DMS53 (cell line): ENCODE measurements around the gene ARPP19.
"Not testable (repeated sequence)": the region's sequence is repeated elsewhere in the genome, so short reads cannot be mapped to it uniquely, and the experiment has no call there.

Source experiments
- DNase-seq: peaks from one replicate; lab custom pipeline; 2025; lab: John Stamatoyannopoulos, UW

ARPP19 gene

DNA sequence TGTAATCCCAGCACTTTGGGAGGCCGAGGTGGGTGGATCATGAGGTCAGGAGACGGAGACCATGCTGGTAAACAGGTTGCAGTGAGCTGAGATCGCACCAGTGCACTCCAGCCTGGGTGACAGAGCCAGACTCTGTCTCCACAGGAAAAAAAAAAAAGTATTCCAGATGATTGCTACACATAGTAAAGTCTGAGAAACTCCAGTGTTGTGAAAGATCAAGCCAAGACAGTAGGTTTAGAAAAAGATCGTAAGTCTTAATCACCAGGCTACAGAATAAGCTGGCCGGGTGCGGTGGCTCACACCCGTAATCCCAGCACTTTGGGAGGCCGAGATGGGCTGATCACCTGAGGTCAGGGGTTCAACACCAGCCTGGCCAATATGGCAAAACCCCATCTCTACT lies 56.0 kb downstream of the ARPP19 start:
- not testable (repeated sequence) for DNase-seq

GRCh38 chr15:52511084-52511483 lies 57.7 kb downstream of the ARPP19 start:
- DNase-seq: no peak

DNA sequence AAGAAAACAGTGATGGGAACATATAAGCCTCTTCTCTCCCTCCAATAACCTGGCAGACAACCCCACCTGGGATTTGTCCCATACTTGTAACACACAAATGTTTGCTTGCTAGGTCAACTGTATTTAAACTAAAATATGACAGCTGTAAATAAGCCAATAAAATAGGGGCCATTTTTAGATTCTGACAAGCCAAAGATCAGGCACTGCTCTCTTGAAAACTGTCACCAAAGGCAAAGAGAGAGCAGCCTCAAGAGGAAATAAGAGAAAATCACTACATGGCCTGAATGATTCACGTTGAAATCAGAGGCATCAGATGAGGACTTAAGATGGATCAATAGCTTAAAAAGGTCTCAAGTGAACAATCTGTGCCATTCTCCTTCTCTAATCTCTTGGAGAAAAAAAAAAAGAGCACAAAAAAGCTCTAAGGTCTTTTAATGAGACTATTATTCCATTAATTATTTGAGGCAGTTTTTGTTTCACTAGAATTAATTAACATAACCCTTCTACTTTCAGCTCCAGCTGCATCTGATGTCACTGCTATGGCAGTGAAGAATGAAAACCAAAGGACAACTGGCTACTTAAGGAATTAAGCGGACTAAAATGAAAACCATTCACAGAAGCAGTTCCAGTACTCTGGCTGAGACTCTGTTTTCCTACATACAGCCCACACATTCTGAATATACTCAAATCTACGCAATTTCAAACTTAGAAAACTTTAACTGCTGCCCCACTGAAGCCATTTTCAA lies 59.2 kb downstream of the ARPP19 start:
- no peak for DNase-seq

DNA sequence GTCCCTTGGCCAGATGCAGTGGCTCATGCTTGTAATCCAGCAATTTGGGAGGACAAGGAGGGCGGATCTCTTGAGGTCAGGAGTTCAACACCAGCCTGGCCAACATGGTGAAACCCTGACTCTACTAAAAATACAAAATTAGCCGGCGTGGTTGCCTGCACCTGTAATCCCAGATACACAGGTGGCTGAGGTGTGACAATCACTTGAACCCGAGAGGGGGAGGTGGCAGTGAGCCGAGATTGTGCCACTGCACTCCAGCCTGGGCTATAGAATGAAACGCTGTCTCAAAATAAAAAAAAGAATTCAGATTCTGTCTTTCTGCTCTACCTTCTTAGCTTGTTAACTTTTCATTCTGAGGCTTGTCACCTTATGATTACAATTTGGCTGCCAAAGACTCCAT lies 62.3 kb downstream of the ARPP19 start:
- DNase-seq: no peak

GRCh38 chr15:52505151-52505550 lies 63.7 kb downstream of the ARPP19 start:
- no peak for DNase-seq

GRCh38 chr15:52503788-52504496 lies 64.9 kb downstream of the ARPP19 start:
- no peak for DNase-seq

DNA sequence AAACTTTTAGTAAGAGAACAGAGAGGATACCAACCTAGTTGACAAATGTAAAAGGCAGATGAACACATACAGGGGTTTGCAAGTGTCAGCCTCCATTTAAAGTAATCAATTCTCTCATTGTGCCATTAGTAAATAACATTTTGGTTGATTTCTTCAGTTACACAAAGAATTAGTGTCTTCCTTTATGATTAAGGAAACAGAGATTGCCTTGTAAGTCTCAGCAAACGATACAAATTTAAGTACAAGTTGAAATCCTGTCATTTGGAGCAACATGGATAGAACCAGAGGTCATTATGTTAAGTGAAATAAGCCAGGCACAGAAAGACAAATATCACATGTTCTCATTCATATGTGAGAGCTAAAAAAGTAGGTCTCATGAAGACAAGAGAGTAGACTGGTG lies 66.2 kb downstream of the ARPP19 start:
- no peak for DNase-seq

DNA sequence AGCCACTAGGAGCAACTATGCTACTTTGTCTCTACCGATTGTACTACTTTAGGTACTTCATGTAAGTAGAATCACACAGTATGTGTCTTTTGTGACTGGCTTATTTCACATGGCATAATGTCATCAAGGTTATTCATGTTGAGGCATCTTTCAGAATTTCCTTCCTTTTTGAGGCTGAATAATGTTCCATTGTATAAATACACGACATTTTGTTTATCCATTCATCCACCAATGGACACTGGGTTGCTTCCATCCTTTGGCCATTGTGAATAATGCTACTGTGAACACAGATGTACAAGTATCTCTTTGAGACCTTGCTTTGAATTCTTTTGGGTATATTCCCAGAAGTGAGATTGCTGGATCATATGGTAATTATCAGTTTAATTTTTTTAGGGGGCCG lies 69.3 kb downstream of the ARPP19 start:
- no peak for DNase-seq

GRCh38 chr15:52498706-52499105 lies 70.1 kb downstream of the ARPP19 start:
- no peak for DNase-seq
